Measurements from ENCODE around the gene HDAC4. TPM values are rescaled to one million over a fixed set of nuclear protein-coding genes. Genes with fewer than 3 reads are reported as not detected.

The HDAC4 gene
- polyA plus RNA-seq, 3 donors: 4.4 to 10.9 (median 5.6) TPM

GRCh38 chr2:239401067-239401880 lies 454 bp upstream of the HDAC4 start:
- WGBS, 3 donors: 0 to 1% (median 0%) methylated on average over 79 to 90 of the region's 90 CpGs
- peak overlapping the region; percentile 100 for H3K27ac ChIP-seq (ENCODE audit: low read depth, low read length)

- 1% methylated on average over 55 to 80 of the region's 87 CpGs for WGBS, 3 donors
- H3K27ac ChIP-seq (ENCODE audit: low read depth, low read length): peak overlapping the region; percentile 51
These were observed 762 bp downstream of the HDAC4 start for GRCh38 chr2:239399921-239400595.

- no peak overlapping the region for H3K27ac ChIP-seq (ENCODE audit: low read depth, low read length)
- 4 to 6% (median 5%) methylated on average over 8 of the region's 8 CpGs for WGBS, 3 donors
These were observed 1.3 kb downstream of the HDAC4 start for GRCh38 chr2:239399433-239399920.

GRCh38 chr2:239398521-239398921 lies 2.3 kb downstream of the HDAC4 start:
- 72 to 78% (median 78%) methylated on average over 10 of the region's 10 CpGs for WGBS, 3 donors
- no peak overlapping the region for H3K27ac ChIP-seq (ENCODE audit: low read depth, low read length)

DNA sequence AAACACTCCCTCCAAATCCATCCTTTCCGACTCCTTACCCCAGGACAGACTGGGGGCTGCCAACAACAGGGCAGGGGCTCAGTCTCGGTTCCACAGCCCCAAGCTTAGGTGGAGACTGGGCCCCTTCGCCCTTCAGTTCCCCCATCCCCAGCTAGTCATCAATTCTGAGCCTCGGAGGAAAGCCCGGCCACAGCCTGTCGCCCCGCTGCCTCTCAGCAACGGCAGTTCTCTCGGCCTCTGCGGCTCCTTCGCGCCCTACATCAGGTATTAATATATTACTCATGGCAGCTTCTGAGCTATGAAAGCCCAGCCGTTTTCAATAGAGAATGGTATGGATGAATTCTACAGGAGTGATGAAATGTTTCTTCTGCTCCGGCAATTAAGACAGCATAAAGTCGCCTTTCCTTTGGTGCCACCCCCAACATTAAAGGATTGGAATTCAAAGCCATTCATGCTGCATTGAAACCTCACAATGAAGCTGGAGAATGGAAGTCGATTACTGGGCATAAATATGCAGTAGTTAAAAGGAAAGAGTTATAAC lies 2.8 kb downstream of the HDAC4 start:
- 86 to 92% (median 89%) methylated on average over 16 of the region's 16 CpGs for WGBS, 3 donors
- H3K27ac ChIP-seq (ENCODE audit: low read depth, low read length): no peak overlapping the region

- WGBS, 3 donors: 39 to 73% (median 72%) methylated on average over 19 of the region's 19 CpGs
- H3K27ac ChIP-seq (ENCODE audit: low read depth, low read length): no peak overlapping the region
These were observed 3.7 kb downstream of the HDAC4 start for GRCh38 chr2:239396881-239397681.

- WGBS, 3 donors: 70 to 91% (median 90%) methylated on average over 6 of the region's 6 CpGs
- H3K27ac ChIP-seq (ENCODE audit: low read depth, low read length): no peak overlapping the region
These were observed 5.3 kb downstream of the HDAC4 start for GRCh38 chr2:239395524-239395923.

GRCh38 chr2:239394978-239395377 lies 5.8 kb downstream of the HDAC4 start:
- WGBS, 3 donors: 82 to 93% (median 90%) methylated on average over 1 of the region's 1 CpG
- no peak overlapping the region for H3K27ac ChIP-seq (ENCODE audit: low read depth, low read length)

DNA sequence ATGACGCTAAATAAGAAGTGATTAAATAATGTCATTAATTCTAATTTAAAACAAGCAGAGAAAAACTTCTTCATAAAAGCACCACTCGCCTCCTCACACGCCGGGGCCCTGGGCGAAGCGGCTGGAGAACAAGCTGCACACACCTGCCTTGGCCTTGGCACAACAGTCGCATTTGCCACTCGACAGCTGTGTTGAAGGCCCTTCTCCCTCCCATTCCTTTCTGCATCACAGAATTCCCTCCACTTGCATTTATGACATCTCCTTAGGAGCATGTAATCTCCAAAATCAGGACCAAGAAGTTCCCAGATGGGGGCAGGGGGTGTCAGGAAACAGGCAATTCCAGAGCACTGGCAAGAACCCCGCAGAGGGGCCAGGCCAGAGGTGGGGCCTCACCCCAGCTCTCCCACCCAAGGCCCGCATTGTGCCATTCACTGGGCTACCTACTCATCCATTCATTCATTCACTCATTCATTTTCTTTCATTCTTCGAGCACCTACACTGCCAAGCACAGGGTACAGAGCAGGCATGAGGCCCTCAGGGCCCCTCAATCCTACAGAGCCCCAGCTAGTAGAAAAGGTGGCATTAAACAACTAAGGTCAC lies 6.4 kb downstream of the HDAC4 start:
- WGBS, 3 donors: 77 to 94% (median 93%) methylated on average over 11 of the region's 11 CpGs
- no peak overlapping the region for H3K27ac ChIP-seq (ENCODE audit: low read depth, low read length)

- H3K27ac ChIP-seq (ENCODE audit: low read depth, low read length): no peak overlapping the region
- WGBS, 3 donors: 58 to 82% (median 60%) methylated on average over 3 of the region's 3 CpGs
These were observed 6.9 kb downstream of the HDAC4 start for GRCh38 chr2:239393941-239394340.

- H3K27ac ChIP-seq (ENCODE audit: low read depth, low read length): no peak overlapping the region
- WGBS, 3 donors: 43 to 51% (median 48%) methylated on average over 6 to 7 of the region's 7 CpGs
These were observed 7.4 kb downstream of the HDAC4 start for GRCh38 chr2:239393388-239393940.

DNA sequence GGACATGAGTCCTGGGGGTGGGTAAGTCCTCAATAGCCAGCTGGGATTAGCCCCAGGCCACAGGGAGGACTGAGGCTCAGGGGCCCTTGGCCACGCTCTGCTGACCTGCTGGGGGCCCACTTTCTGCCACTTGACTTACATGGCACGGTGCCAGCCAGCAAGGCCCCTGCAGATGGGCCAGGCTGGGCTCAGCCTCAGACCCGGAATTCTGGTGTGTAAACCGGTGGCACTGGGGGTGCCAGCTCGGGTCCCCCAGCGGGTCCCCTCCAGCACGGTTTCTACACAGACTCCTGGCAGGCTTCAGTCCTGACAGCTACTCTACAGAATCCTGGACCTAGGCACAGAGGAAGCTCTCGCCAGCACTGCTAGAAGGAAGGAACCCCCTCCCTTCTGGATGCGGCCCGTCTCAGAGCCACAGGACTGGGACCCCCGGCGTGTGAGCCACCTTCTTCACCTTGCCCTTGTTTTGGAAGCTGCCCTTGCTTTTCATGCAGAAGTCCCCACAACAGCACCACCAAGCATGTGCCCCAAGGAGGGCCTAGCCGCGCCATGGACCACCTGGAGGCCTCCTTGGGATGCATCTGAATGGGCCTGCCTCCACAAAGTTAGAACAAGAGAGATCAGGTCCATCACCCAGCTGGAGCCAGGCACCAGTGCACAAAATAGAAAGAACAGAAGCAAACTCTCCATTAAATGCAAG lies 8.0 kb downstream of the HDAC4 start:
- WGBS, 3 donors: 85 to 88% (median 87%) methylated on average over 13 to 14 of the region's 14 CpGs
- H3K27ac ChIP-seq (ENCODE audit: low read depth, low read length): no peak overlapping the region

- 96 to 98% (median 96%) methylated on average over 12 of the region's 12 CpGs for WGBS, 3 donors
- H3K27ac ChIP-seq (ENCODE audit: low read depth, low read length): no peak overlapping the region
These were observed 8.8 kb downstream of the HDAC4 start for GRCh38 chr2:239392072-239392357.

GRCh38 chr2:239391286-239392071 lies 9.3 kb downstream of the HDAC4 start:
- 85 to 90% (median 88%) methylated on average over 24 of the region's 24 CpGs for WGBS, 3 donors
- no peak overlapping the region for H3K27ac ChIP-seq (ENCODE audit: low read depth, low read length)

- H3K27ac ChIP-seq (ENCODE audit: low read depth, low read length): no peak overlapping the region
- WGBS, 3 donors: 94 to 96% (median 94%) methylated on average over 26 of the region's 26 CpGs
These were observed 10.1 kb downstream of the HDAC4 start for GRCh38 chr2:239390546-239391285.
